ENCODE results near the gene SSC4D.
"Not testable (repeated sequence)": the region's sequence is repeated elsewhere in the genome, so short reads cannot be mapped to it uniquely, and the experiment has no call there.

Gene SSC4D
- long read RNA-seq, partial matches to known transcripts = 1 of 9 reads
- long read RNA-seq, other reads (novel, unspliced or antisense) = 8 of 9 reads

- no peak within 1 kb of the TSS for H3K27ac ChIP-seq (replicated peaks)
- TF ChIP-seq POLR2AphosphoS5 (IDR thresholded peaks at IDR 0.05; ENCODE audit: low read depth) (no peak), SPI1 (IDR thresholded peaks at IDR 0.05; ENCODE audit: borderline replicate concordance, low read depth) (no peak), GABPA (IDR thresholded peaks at IDR 0.05; ENCODE audit: low read depth) (no peak)
- TF ChIP-seq, protein P1, sequence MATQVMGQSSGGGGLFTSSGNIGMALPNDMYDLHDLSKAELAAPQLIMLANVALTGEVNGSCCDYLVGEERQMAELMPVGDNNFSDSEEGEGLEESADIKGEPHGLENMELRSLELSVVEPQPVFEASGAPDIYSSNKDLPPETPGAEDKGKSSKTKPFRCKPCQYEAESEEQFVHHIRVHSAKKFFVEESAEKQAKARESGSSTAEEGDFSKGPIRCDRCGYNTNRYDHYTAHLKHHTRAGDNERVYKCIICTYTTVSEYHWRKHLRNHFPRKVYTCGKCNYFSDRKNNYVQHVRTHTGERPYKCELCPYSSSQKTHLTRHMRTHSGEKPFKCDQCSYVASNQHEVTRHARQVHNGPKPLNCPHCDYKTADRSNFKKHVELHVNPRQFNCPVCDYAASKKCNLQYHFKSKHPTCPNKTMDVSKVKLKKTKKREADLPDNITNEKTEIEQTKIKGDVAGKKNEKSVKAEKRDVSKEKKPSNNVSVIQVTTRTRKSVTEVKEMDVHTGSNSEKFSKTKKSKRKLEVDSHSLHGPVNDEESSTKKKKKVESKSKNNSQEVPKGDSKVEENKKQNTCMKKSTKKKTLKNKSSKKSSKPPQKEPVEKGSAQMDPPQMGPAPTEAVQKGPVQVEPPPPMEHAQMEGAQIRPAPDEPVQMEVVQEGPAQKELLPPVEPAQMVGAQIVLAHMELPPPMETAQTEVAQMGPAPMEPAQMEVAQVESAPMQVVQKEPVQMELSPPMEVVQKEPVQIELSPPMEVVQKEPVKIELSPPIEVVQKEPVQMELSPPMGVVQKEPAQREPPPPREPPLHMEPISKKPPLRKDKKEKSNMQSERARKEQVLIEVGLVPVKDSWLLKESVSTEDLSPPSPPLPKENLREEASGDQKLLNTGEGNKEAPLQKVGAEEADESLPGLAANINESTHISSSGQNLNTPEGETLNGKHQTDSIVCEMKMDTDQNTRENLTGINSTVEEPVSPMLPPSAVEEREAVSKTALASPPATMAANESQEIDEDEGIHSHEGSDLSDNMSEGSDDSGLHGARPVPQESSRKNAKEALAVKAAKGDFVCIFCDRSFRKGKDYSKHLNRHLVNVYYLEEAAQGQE (IDR thresholded peaks at IDR 0.05; ENCODE audit: insufficient replicate concordance, low read depth) = no peak
- TF ChIP-seq, protein P2, sequence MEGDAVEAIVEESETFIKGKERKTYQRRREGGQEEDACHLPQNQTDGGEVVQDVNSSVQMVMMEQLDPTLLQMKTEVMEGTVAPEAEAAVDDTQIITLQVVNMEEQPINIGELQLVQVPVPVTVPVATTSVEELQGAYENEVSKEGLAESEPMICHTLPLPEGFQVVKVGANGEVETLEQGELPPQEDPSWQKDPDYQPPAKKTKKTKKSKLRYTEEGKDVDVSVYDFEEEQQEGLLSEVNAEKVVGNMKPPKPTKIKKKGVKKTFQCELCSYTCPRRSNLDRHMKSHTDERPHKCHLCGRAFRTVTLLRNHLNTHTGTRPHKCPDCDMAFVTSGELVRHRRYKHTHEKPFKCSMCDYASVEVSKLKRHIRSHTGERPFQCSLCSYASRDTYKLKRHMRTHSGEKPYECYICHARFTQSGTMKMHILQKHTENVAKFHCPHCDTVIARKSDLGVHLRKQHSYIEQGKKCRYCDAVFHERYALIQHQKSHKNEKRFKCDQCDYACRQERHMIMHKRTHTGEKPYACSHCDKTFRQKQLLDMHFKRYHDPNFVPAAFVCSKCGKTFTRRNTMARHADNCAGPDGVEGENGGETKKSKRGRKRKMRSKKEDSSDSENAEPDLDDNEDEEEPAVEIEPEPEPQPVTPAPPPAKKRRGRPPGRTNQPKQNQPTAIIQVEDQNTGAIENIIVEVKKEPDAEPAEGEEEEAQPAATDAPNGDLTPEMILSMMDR (IDR thresholded peaks at IDR 0.05; ENCODE audit: insufficient read depth, low read length) = no peak
- DNase-seq (ENCODE audit: low read depth in 1 of 2, low spot score in 1 of 2) = no peak
- no peaks in the 10 kb centered on the region for H3K27me3 ChIP-seq (ENCODE audit: insufficient read depth, poor library complexity, severe bottlenecking)
- H3K4me3 ChIP-seq (replicated peaks; ENCODE audit: insufficient read depth, low read length) = no peak within 1 kb of the TSS
Observed at GRCh38 chr7:76409537-76409936, at the start of gene SSC4D. Gene SSC4D, minus strand, starts transcription at chr7:76409697. Its CDS starts 5,258 bp downstream, at chr7:76404439.

- not testable (repeated sequence) for H3K27ac ChIP-seq (replicated peaks); H3K27me3 ChIP-seq (ENCODE audit: insufficient read depth, poor library complexity, severe bottlenecking); H3K4me3 ChIP-seq (replicated peaks; ENCODE audit: insufficient read depth, low read length); DNase-seq (ENCODE audit: low read depth in 1 of 2, low spot score in 1 of 2)
Observed at GRCh38 chr7:76458504-76458903, 49.0 kb upstream of the SSC4D start.

- H3K27ac ChIP-seq (replicated peaks); DNase-seq (ENCODE audit: low read depth in 1 of 2, low spot score in 1 of 2); H3K4me3 ChIP-seq (replicated peaks; ENCODE audit: insufficient read depth, low read length); H3K27me3 ChIP-seq (ENCODE audit: insufficient read depth, poor library complexity, severe bottlenecking): not testable (repeated sequence)
Observed at GRCh38 chr7:76457017-76457416, 47.5 kb upstream of the SSC4D start.

DNA sequence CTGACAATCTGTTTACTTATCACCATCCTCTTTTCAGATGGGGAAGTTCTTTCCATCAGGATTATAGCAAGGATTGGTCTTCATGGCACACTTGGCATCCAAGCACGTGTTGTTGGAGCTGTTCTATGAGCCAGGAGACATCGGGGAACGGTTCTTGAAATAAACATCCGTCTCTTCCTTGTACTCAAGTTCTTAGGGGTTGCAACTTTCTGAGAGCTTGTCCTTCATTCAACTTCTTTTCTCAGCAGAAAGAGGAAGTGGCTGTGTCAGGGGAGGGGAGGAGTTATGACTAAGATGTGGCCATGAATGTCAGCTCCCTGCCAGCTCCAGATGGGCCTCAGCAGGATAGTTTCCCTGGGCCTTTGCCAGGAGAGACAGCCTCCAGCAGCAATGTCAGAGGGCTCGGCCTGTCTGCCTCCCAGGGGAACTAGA is 36.1 kb upstream of the SSC4D start:
- not testable (repeated sequence) for H3K27me3 ChIP-seq (ENCODE audit: insufficient read depth, poor library complexity, severe bottlenecking); H3K4me3 ChIP-seq (replicated peaks; ENCODE audit: insufficient read depth, low read length)
- peak; percentile 69 to 89 for DNase-seq (ENCODE audit: low read depth in 1 of 2, low spot score in 1 of 2)
- H3K27ac ChIP-seq (replicated peaks) = peak overlapping the region; percentile 72
- peak; percentile 88 for TF ChIP-seq SPI1 (IDR thresholded peaks at IDR 0.05; ENCODE audit: borderline replicate concordance, low read depth)

- not testable (repeated sequence) for H3K27ac ChIP-seq (replicated peaks); H3K4me3 ChIP-seq (replicated peaks; ENCODE audit: insufficient read depth, low read length)
Observed at GRCh38 chr7:76443846-76444245, 34.3 kb upstream of the SSC4D start.

GRCh38 chr7:76442664-76443446 is 33.4 kb upstream of the SSC4D start:
- not testable (repeated sequence) for H3K4me3 ChIP-seq (replicated peaks; ENCODE audit: insufficient read depth, low read length); H3K27ac ChIP-seq (replicated peaks); DNase-seq (ENCODE audit: low read depth in 1 of 2, low spot score in 1 of 2); H3K27me3 ChIP-seq (ENCODE audit: insufficient read depth, poor library complexity, severe bottlenecking)

More at GRCh38 chr7:76443846-76444245, 34.3 kb upstream of the SSC4D start:
- not testable (repeated sequence) for DNase-seq (ENCODE audit: low read depth in 1 of 2, low spot score in 1 of 2); H3K27me3 ChIP-seq (ENCODE audit: insufficient read depth, poor library complexity, severe bottlenecking)

DNA sequence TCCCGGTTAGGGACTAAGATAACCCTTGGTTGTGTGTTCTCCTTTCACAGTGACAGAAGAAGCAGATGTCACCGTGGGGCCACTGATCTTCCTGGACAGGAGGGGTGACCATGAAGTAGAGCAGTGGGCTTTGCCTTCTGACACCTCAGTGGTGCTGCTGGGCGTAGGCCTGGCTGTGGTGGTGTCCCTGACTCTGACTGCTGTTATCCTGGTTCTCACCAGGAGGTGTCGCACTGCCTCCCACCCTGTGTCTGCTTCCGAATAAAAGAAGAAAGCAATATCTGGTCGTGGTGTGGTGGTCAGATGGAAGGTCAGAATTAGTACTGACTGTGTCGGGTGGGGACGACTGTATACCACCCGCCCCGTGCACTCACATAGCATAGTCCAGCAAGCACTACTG is 32.3 kb upstream of the SSC4D start:
- not testable (repeated sequence) for H3K27me3 ChIP-seq (ENCODE audit: insufficient read depth, poor library complexity, severe bottlenecking); H3K27ac ChIP-seq (replicated peaks); H3K4me3 ChIP-seq (replicated peaks; ENCODE audit: insufficient read depth, low read length); DNase-seq (ENCODE audit: low read depth in 1 of 2, low spot score in 1 of 2)

- not testable (repeated sequence) for DNase-seq (ENCODE audit: low read depth in 1 of 2, low spot score in 1 of 2); H3K4me3 ChIP-seq (replicated peaks; ENCODE audit: insufficient read depth, low read length); H3K27ac ChIP-seq (replicated peaks); H3K27me3 ChIP-seq (ENCODE audit: insufficient read depth, poor library complexity, severe bottlenecking)
Observed at GRCh38 chr7:76440404-76440803, 30.9 kb upstream of the SSC4D start.

- H3K27me3 ChIP-seq (ENCODE audit: insufficient read depth, poor library complexity, severe bottlenecking); H3K27ac ChIP-seq (replicated peaks); DNase-seq (ENCODE audit: low read depth in 1 of 2, low spot score in 1 of 2); H3K4me3 ChIP-seq (replicated peaks; ENCODE audit: insufficient read depth, low read length): not testable (repeated sequence)
Observed at GRCh38 chr7:76439120-76439888, 29.8 kb upstream of the SSC4D start.

All from HL-60 (cell line).